K562 treated with DMSO at 1 percent for 48 hours (cell line): ENCODE measurements around the gene MAP1LC3A. TPM values are rescaled to one million over a fixed set of nuclear protein-coding genes. Genes with fewer than 3 reads are reported as not detected.

ENCODE experiments used
- total RNA-seq: library from RNA; unstranded; fragments of 300-600 nt; gene quantifications from 2 replicates; pipeline ENCODE4 v1.2.3, GENCODE V29; 2022; ENCODE audit warnings: low replicate concordance; ENCODE audit errors: extremely low read depth

The MAP1LC3A gene
- not detected in 2 replicates for total RNA-seq

DNA sequence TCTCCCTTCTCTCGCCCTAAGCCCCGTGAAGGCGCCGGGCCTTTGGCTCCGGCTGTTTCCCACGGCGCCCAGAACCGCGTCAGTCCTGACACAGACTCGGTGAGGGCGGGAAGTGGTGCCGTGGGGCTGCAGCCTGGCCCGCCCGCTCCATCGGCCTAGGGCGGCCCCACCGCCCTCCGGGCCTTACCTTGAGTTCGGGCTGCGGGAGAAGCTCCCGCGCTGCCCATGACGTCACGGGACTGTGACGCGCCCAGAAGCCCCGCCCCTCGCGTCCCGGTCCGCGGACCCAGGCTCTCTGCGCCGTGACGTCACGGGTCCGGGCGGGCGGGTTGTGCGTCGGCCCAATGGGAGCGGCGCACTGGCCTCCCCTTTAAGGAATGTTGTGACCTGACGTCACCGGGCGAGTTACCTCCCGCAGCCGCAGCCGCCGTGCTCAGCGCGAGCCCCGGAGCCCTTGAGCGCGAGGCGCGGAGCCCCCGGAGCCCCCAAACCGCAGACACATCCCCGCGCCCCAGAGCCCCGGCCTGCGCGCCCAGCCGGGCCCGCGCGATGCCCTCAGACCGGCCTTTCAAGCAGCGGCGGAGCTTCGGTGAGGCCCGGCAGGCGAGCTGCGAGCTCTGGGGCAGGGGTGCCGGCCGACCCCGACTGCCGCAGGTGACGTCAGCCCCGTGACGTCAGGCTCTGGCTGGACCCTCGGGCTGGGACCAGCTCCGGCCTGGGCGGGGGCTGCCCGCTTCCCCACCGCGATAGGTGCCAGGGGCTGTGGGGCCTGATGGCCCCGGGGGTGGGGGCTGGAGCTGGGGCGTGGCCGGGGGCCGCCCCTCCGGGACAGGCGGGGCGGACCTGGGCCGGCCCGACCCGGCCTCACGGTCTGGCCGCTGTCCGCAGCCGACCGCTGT is at the start of gene MAP1LC3A:
Gene MAP1LC3A, plus strand, starts transcription at position 399 of the 899 bp plus-strand sequence. Its CDS starts 151 bp downstream, at position 550.

DNA sequence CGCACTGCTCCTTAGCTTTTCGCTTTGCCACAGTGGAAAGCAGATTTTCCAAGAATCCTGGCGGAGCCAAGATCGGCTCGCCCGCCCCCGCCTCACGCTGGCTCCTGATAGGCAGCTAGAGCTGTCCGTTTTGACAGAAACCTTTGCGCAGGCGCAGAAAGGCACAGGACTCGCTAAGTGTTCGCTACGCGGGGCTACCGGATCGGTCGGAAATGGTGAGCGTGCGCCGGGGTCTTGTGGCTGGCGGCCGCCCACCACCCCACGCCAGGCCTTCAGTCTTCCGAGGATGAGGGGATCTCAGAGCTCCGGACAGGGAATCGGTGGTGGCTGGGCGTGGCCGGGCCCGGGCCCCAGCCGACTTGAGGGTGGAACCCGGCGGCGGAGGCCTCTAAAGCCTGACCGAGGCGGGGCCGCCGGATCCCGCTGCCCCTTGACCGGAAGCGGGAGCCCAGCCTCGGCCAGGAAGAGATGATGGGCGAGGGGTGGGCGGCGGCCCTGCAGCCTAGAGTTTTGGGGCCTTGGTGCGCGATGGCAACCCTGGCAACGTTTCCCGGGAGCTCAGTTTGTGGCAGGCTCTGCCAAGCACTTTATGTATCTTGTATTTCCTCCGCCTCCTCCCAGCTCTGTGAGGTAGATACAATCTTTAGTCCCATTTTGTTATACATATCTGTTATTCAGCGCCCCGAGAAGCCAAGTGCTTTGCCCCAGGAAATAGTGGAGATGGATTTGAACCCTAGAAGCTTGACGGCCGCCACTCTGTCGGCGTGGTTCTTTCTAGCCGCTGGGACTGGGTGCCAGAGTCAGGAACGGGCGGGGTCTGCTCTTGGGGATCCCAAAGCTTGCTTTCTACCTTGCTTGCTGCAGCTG is 42.0 kb upstream of the MAP1LC3A start, which contains the start of gene DYNLRB1:
Gene DYNLRB1, plus strand, starts transcription at position 176 of the 867 bp plus-strand sequence. Its CDS starts 37 bp downstream, at position 213.

Other genes starting within 250 kb of the MAP1LC3A start
- gene ITCH, start 195.4 kb upstream of the MAP1LC3A start, total RNA-seq = not detected in 2 replicates
- gene DYNLRB1, start 42.3 kb upstream of the MAP1LC3A start, total RNA-seq = not detected in 2 replicates
- gene PIGU, start 118.4 kb downstream of the MAP1LC3A start, total RNA-seq = not detected in 2 replicates
- not detected in 2 replicates for gene TP53INP2, start 145.6 kb downstream of the MAP1LC3A start, total RNA-seq